ENCODE measurements around the gene CGNL1.
A peak's percentile ranks its signal among the peaks of the same experiment; 100 is the strongest.

Gene CGNL1

DNA sequence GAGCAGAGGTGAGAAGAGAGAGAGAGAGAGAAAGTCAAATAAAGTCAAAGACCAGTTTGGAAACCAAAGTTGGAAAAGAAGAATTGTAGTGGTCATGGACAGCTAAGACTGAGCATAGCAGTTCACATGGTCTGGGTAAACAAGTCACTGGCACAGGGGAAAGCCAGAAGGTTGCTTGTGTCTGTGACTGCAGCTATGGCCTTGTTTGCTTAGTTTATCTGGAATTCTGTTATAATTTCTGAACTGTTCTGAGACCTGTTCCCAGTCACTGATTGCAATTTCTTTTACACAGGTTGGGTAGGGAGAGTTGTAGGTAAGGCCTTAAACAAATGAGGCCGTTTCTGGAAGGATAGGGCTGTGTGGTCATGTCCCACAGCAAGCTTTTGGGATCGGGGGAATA, 172.0 kb downstream of the CGNL1 start:
- no peak overlapping the region for H3K4me3 ChIP-seq (ENCODE audit: low read depth, low read length)
- no peak for DNase-seq (ENCODE audit: low read depth)
- TF ChIP-seq, protein P1, sequence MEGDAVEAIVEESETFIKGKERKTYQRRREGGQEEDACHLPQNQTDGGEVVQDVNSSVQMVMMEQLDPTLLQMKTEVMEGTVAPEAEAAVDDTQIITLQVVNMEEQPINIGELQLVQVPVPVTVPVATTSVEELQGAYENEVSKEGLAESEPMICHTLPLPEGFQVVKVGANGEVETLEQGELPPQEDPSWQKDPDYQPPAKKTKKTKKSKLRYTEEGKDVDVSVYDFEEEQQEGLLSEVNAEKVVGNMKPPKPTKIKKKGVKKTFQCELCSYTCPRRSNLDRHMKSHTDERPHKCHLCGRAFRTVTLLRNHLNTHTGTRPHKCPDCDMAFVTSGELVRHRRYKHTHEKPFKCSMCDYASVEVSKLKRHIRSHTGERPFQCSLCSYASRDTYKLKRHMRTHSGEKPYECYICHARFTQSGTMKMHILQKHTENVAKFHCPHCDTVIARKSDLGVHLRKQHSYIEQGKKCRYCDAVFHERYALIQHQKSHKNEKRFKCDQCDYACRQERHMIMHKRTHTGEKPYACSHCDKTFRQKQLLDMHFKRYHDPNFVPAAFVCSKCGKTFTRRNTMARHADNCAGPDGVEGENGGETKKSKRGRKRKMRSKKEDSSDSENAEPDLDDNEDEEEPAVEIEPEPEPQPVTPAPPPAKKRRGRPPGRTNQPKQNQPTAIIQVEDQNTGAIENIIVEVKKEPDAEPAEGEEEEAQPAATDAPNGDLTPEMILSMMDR (IDR thresholded peaks at IDR 0.05; ENCODE audit: control insufficient read depth, extremely low read depth, insufficient read depth), result no peak

DNA sequence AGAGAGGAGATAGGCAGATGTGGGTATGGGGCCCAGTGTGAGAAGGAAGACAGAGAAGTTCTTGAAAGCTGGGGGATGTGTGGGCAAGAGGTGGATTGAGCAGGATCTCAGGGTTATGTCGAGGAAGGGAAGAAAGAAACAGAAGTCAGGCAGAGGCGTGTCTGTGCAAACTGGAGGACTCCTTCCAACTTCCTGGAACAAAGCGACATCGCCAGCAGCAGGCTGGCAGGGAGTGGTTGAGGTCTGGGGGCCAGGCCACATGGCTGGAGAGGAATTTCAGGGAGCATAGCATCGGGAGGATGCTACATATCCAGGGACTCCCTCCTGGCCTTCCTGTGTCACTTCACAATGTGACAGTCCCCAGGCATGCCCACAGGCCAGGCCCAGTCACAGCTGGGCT, 172.5 kb downstream of the CGNL1 start:
- no peak overlapping the region for H3K4me3 ChIP-seq (ENCODE audit: low read depth, low read length)
- TF ChIP-seq, protein P1 (IDR thresholded peaks at IDR 0.05; ENCODE audit: control insufficient read depth, extremely low read depth, insufficient read depth), result no peak
- DNase-seq (ENCODE audit: low read depth), result no peak

DNA sequence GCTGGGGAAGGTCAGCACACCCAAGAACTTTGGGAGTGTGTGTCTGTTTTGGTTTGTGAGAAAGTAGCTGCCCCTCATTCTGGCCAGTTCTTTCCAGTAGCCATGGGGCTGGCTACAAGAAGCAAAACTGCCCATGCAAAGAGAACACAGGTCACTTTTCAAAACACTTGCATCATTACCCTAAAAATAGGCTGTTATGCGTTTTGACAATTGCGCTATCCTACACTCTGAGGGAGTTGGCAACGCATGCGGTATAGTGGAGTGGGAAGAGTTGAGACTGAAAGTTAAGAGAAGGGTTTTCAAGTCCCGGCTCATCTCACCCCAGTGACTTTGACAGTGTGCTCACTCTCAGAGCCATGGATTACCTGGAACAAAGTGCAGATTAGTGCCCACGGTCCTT, 173.6 kb downstream of the CGNL1 start:
- TF ChIP-seq, protein P1 (IDR thresholded peaks at IDR 0.05; ENCODE audit: control insufficient read depth, extremely low read depth, insufficient read depth), result no peak
- no peak overlapping the region for H3K4me3 ChIP-seq (ENCODE audit: low read depth, low read length)
- no peak for DNase-seq (ENCODE audit: low read depth)

DNA sequence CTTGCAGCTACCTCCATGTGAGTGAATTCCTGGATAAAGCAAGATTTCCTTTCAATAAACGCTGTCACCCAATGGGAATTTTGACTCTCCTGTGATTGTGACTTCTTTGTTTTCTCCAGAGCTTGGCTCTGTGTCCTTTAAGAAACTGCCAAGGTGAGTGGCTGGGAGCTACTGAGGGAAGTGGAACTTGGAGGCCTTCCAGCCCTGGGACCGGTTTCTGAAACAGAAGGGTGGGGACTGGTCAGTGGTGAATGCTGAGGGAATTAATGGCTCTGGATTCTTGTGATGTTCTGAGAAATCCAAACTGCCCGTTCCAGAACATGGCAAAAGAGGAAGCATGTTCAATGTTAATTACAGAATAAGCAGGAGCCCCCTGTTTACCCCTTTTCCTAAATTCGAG, 174.3 kb downstream of the CGNL1 start:
- no peak overlapping the region for H3K4me3 ChIP-seq (ENCODE audit: low read depth, low read length)
- peak; percentile 75 for DNase-seq (ENCODE audit: low read depth)
- TF ChIP-seq, protein P1 (IDR thresholded peaks at IDR 0.05; ENCODE audit: control insufficient read depth, extremely low read depth, insufficient read depth), result no peak

DNA sequence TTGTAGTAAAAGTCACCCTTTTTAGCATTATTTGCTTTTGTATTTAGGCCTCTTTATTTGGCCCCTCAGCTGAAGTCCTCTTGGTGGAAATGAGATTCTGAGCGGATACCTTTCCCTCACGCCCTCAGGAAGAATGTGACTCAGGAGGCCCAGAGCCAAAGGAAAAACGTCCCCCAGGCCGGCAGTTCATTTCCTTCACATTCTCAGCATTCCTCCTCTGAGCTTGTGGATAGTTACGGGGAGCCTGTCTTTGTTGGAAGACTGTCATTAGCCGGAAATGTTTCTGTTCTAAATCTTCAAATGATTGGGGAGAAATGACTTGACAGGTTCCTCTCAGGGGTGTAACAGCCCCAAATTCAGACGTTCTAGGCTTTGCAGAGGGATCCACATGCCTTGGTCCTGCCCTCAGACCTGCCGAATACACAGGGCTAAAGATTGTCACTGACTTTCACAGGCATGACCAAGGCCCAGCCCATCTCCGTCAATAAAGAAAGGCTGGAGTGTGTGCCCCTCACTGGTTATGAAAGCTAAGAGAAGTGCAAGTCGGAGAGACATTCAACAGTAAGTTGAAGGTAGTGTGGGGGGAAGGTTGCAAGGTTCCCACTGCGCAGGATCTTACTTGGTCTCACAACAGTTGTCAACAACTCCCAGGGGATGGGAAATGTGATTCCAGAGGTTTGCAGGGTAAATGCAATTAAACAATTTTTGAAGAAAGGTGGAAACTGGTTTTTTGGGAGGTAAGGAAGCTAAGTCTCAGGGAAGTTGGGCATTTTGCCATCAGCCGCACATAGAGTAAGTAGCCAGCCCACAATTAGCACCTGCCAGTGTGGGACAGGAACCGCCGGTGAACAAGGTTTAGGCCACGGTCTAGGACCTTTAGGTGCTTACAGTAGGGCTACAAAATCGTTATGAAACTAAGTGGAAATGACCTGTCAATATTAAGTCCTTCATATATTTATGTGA, 175.7 kb downstream of the CGNL1 start:
- no peak for DNase-seq (ENCODE audit: low read depth)
- no peak overlapping the region for H3K4me3 ChIP-seq (ENCODE audit: low read depth, low read length)
- TF ChIP-seq, protein P1 (IDR thresholded peaks at IDR 0.05; ENCODE audit: control insufficient read depth, extremely low read depth, insufficient read depth), result no peak

DNA sequence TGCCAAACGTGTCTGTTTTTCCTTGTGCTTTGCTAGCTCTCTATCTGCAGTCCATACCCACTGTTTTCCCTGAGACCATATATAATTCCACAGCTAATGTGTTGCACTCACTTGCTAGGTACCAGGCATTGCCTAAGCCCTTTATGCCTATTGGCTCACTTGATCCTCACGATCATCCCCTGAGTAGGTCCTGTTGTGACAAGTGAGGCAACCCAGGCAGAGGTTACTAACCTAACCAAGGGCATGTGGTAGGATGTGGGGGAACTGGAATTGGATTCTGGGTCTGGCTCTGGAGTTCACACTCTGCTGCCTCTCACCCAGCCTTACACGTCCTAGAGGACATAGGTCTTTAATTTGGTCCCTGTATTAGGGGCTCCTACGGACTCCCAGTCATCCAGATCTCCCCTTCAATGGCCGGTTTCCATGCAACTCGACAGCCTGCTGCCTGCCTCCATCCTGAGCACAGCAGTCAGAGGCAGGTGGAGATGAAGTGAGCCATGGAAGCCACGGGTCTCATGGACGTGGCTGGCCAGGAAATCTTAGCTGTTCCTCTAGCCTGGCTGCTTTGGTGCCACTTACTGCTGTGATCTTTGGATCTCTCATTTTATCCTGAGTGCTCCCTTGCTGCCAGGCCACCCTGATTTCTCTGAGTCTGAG, 176.5 kb downstream of the CGNL1 start:
- TF ChIP-seq, protein P1 (IDR thresholded peaks at IDR 0.05; ENCODE audit: control insufficient read depth, extremely low read depth, insufficient read depth), result no peak
- no peak overlapping the region for H3K4me3 ChIP-seq (ENCODE audit: low read depth, low read length)
- no peak for DNase-seq (ENCODE audit: low read depth)
